A673 (cell line): ENCODE data around the gene FLT3.

ENCODE experiments used
- CTCF ChIP-seq: fragments of 300-800, 200-600 bp; sonication (generic); conservative IDR thresholded peaks from 2 replicates; pipeline ENCODE4 v1.5.1; 2017; ENCODE audit warnings: low read depth, mild to moderate bottlenecking, antibody characterized with exemption, low read length, moderate library complexity, mixed read lengths
- EZH2 ChIP-seq: fragments of 200-600 bp; sonication (generic); IDR thresholded peaks from 2 replicates; pipeline ENCODE4 v1.6.1; 2017; ENCODE audit warnings: borderline replicate concordance, low read depth, mild to moderate bottlenecking, mixed read lengths, antibody characterized with exemption, low read length; ENCODE audit not compliant: poor library complexity, severe bottlenecking

- TF ChIP-seq CTCF (no peak), EZH2 (no peak)
Observed at GRCh38 chr13:28000567-28000966, 99.8 kb downstream of the FLT3 start.
